ENCODE data around the gene PDE11A. TPM values are rescaled to one million over a fixed set of nuclear protein-coding genes. Genes with fewer than 3 reads are reported as not detected.

Gene PDE11A
- total RNA-seq, 4 donors from 2014 or later: 0.82 to 16.2 (median 4.3) TPM

DNA sequence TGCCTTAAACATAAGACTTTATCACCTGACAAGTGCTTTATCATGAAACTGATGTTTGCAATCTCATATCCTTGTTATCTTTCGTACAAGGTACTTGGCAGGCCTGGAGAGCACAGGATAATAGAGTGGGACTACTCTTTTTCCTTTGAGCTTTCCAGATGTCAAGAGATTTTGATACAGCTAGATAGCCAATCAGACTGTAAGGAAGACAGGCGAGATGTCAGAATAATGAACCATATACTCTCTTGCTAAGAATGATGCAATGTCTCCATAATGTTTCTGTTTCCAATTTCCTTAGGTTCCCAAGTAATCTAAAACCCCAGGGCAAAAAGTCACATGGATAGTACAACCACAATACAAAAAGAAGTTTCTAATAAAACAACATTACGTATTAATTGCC is 313.1 kb downstream of the PDE11A start:
- peaks cover 8% of the 10 kb centered on the region in 2 donors for H3K4me1 ChIP-seq
- DNase-seq (no peak), ATAC-seq (no peak)
- no peaks in the 10 kb centered on the region for H3K27me3 ChIP-seq
- H3K9me3 ChIP-seq: no peaks in the 10 kb centered on the region
- no peak overlapping the region for H3K4me3 ChIP-seq
- TF ChIP-seq CTCF (IDR thresholded peaks at IDR 0.05 in 4 of 5, conservative IDR thresholded peaks at IDR 0.05 in 1 of 5): no peak
- no peak for TF ChIP-seq POLR2A (IDR thresholded peaks at IDR 0.05)
- H3K27ac ChIP-seq: no peak overlapping the region
- intact Hi-C loops (cut with DNase I; ENCODE audit: low total_unique reads): loop anchor here (10.0 kb wide), 2 partner anchors 365 to 595 kb away; partner anchors contain the start of gene AGPS
- H3K36me3 ChIP-seq: no peaks in the 10 kb centered on the region
- in situ Hi-C loops (cut with MboI; ENCODE audit: low sequenced_read_pairs in 4 of 4): loop anchor here in 3 of 4 donors (25.0 kb wide), 1 partner anchor 597 kb away; no protein-coding TSS in a partner anchor

DNA sequence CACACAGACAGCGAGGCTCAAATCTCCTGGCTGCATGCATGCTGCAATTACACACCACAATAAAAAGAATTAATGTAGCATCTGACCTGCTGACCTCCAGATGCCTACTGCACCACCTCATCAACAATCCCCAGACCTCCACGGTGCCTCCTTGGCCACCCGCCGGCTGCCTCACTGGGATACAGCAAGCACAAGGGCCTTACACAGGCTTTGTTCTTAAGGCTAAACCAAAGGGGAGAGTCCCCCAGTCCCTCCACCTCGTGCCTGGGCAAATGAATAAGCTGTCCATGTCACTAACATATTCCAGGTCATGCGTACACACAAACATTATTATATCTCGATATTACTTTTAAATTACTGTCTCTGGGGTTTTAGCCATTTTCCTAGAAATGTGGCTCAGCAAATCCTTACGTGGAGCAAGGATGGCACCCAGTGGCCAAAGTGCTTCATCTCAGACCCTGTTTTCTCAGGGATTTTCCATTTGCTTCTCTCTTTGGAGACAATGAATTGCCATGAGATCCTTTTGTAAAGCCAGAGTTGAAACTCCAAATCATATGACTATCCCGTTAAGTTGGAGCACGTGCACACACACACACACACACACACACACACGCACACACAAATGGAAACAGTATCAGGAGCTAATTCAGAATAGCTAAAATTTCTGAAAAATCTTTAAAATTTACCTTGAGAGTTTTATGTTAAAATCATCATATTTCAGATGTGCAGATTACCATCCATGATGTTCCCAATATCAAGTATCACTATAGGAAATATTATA is 313.8 kb downstream of the PDE11A start:
- Histone ChIP-seq H3K4me1 (peaks cover 14% of the 10 kb centered on the region in 2 donors), H3K27ac (no peak overlapping the region), H3K27me3 (no peaks in the 10 kb centered on the region), H3K36me3 (no peaks in the 10 kb centered on the region), H3K4me3 (no peak overlapping the region), H3K9me3 (no peaks in the 10 kb centered on the region)
- TF ChIP-seq POLR2A (IDR thresholded peaks at IDR 0.05) (no peak), CTCF (IDR thresholded peaks at IDR 0.05 in 4 of 5, conservative IDR thresholded peaks at IDR 0.05 in 1 of 5) (peak in 3 of 5 experiments; percentile 21 to 47 (median 29))
- no peak for DNase-seq
- intact Hi-C loops (cut with DNase I; ENCODE audit: low total_unique reads): loop anchor here (10.0 kb wide), 2 partner anchors 364 to 594 kb away; partner anchors contain the start of gene AGPS
- in situ Hi-C loops (cut with MboI; ENCODE audit: low sequenced_read_pairs in 4 of 4): loop anchor here in 3 of 4 donors (25.0 kb wide), 1 partner anchor 596 kb away; no protein-coding TSS in a partner anchor
- ATAC-seq: no peak

DNA sequence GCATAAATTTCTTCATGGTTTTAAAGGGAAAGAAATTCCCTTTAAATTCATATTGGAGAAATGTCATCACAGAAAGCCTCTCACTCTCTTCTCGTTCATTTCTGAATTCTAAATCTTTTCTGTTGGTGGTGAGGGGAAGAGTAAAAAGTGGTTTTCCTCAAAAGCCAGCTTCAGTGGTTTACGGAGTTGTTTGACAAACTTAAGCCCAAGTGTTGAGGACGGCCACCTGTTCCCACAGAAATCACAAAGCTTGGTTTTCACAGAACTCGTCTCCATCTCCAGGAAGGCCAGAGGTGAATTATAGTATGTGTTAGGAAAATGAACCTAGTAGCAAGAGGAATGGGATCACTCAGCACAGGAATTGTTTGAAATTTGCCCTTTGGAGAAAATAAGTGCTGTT is 316.2 kb downstream of the PDE11A start:
- TF ChIP-seq CTCF (IDR thresholded peaks at IDR 0.05 in 4 of 5, conservative IDR thresholded peaks at IDR 0.05 in 1 of 5): no peak
- TF ChIP-seq POLR2A (IDR thresholded peaks at IDR 0.05): no peak
- ATAC-seq (no peak), DNase-seq (no peak)
- intact Hi-C loops (cut with DNase I; ENCODE audit: low total_unique reads): loop anchor here (10.0 kb wide), 2 partner anchors 362 to 592 kb away; partner anchors contain the start of gene AGPS
- H3K9me3 ChIP-seq: no peaks in the 10 kb centered on the region
- H3K36me3 ChIP-seq: no peaks in the 10 kb centered on the region
- H3K4me1 ChIP-seq: peaks cover 14 to 22% of the 10 kb centered on the region in 2 donors
- H3K4me3 ChIP-seq: no peak overlapping the region
- no peaks in the 10 kb centered on the region for H3K27me3 ChIP-seq
- in situ Hi-C loops (cut with MboI; ENCODE audit: low sequenced_read_pairs in 4 of 4): loop anchor here in 3 of 4 donors (25.0 kb wide), 1 partner anchor 594 kb away; no protein-coding TSS in a partner anchor
- H3K27ac ChIP-seq: no peak overlapping the region

DNA sequence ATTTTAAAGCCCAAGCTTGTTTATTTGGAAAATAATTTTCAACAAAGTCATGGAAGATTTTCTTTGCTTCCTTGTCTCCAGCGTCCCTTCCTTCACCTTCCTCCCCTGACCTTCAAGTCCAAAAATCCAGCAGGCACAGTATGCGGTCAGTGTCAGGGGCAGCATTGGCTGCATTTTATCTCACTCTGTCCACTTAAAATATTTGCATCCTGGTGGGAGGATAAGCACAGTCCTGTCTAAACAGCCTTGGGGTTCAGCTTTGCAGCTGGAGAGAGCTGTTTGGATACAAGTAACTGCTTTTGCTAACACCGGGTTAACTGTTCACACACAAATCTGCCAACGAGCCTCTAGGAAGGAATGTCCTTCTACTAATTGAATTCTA is 318.1 kb downstream of the PDE11A start:
- no peak for DNase-seq
- intact Hi-C loops (cut with DNase I; ENCODE audit: low total_unique reads): loop anchor here (10.0 kb wide), 2 partner anchors 360 to 590 kb away; partner anchors contain the start of gene AGPS

More for the DNA sequence above, 318.1 kb downstream of the PDE11A start:
- no peak for ATAC-seq
- Histone ChIP-seq H3K27ac (peak overlapping the region; percentile 16 to 61 (median 44)), H3K36me3 (no peaks in the 10 kb centered on the region), H3K4me1 (peaks cover 14 to 22% of the 10 kb centered on the region in 2 donors), H3K9me3 (no peaks in the 10 kb centered on the region), H3K27me3 (no peaks in the 10 kb centered on the region), H3K4me3 (no peak overlapping the region)
- in situ Hi-C loops (cut with MboI; ENCODE audit: low sequenced_read_pairs in 4 of 4): loop anchor here in 3 of 4 donors (25.0 kb wide), 1 partner anchor 592 kb away; no protein-coding TSS in a partner anchor
- TF ChIP-seq CTCF (IDR thresholded peaks at IDR 0.05 in 4 of 5, conservative IDR thresholded peaks at IDR 0.05 in 1 of 5) (no peak), POLR2A (IDR thresholded peaks at IDR 0.05) (no peak)
